IPS-15b (cell line): ENCODE results near the gene AQP12A.

Experiments
- H3K27me3 ChIP-seq: one replicate; pipeline ENCODE4 v1.6.1; 2013; ENCODE audit warnings: low read length; ENCODE audit not compliant: control insufficient read depth, insufficient read depth
- H3K36me3 ChIP-seq: one replicate; pipeline ENCODE4 v1.6.1; 2013; ENCODE audit warnings: low read length; ENCODE audit not compliant: control insufficient read depth, insufficient read depth
- H3K4me1 ChIP-seq: one replicate; pipeline ENCODE4 v1.6.1; 2013; ENCODE audit warnings: mild to moderate bottlenecking, low read length; ENCODE audit not compliant: control insufficient read depth, insufficient read depth
- H3K4me3 ChIP-seq: one replicate; pipeline ENCODE4 v1.5.1; 2013; ENCODE audit warnings: low read depth, low read length
- H3K9ac ChIP-seq: one replicate; pipeline ENCODE4 v1.6.1; 2013; ENCODE audit warnings: low read depth, mild to moderate bottlenecking, low read length
- H3K9me3 ChIP-seq: one replicate; pipeline ENCODE4 v1.6.1; 2013; ENCODE audit warnings: mild to moderate bottlenecking, low read length; ENCODE audit not compliant: control insufficient read depth, insufficient read depth

Gene AQP12A

GRCh38 chr2:240716130-240716798, 24.6 kb downstream of the AQP12A start:
- Histone ChIP-seq H3K36me3 (peaks cover 51% of the 10 kb centered on the region), H3K27me3 (no peaks in the 10 kb centered on the region), H3K4me3 (no peak overlapping the region), H3K9me3 (no peaks in the 10 kb centered on the region), H3K4me1 (no peaks in the 10 kb centered on the region), H3K9ac (no peak overlapping the region)

GRCh38 chr2:240717181-240717641, 25.5 kb downstream of the AQP12A start:
- Histone ChIP-seq H3K4me1 (no peaks in the 10 kb centered on the region), H3K4me3 (no peak overlapping the region), H3K9me3 (no peaks in the 10 kb centered on the region), H3K27me3 (no peaks in the 10 kb centered on the region), H3K9ac (no peak overlapping the region), H3K36me3 (peaks cover 61% of the 10 kb centered on the region)

- H3K27me3 ChIP-seq, result no peaks in the 10 kb centered on the region
- no peaks in the 10 kb centered on the region for H3K9me3 ChIP-seq
- H3K36me3 ChIP-seq, result peaks cover 67% of the 10 kb centered on the region
- H3K4me1 ChIP-seq, result no peaks in the 10 kb centered on the region
- no peak overlapping the region for H3K4me3 ChIP-seq
- no peak overlapping the region for H3K9ac ChIP-seq
Observed at GRCh38 chr2:240717681-240718581, 26.3 kb downstream of the AQP12A start.

- no peaks in the 10 kb centered on the region for H3K4me1 ChIP-seq
- H3K9ac ChIP-seq, result no peak overlapping the region
- H3K9me3 ChIP-seq, result no peaks in the 10 kb centered on the region
- H3K36me3 ChIP-seq, result peaks cover 78% of the 10 kb centered on the region
- H3K4me3 ChIP-seq, result no peak overlapping the region
- H3K27me3 ChIP-seq, result no peaks in the 10 kb centered on the region
Observed at GRCh38 chr2:240718896-240719490, 27.3 kb downstream of the AQP12A start.

GRCh38 chr2:240719676-240720545, 28.2 kb downstream of the AQP12A start:
- Histone ChIP-seq H3K36me3 (peaks cover 86% of the 10 kb centered on the region), H3K27me3 (no peaks in the 10 kb centered on the region), H3K4me3 (no peak overlapping the region), H3K9ac (no peak overlapping the region), H3K4me1 (no peaks in the 10 kb centered on the region), H3K9me3 (no peaks in the 10 kb centered on the region)

GRCh38 chr2:240720686-240721595, 29.3 kb downstream of the AQP12A start:
- no peaks in the 10 kb centered on the region for H3K27me3 ChIP-seq
- no peak overlapping the region for H3K9ac ChIP-seq
- H3K9me3 ChIP-seq, result no peaks in the 10 kb centered on the region
- H3K4me1 ChIP-seq, result no peaks in the 10 kb centered on the region
- H3K36me3 ChIP-seq, result peaks cover 92% of the 10 kb centered on the region
- no peak overlapping the region for H3K4me3 ChIP-seq

GRCh38 chr2:240721596-240722180, 30.0 kb downstream of the AQP12A start:
- H3K4me1 ChIP-seq, result no peaks in the 10 kb centered on the region
- H3K36me3 ChIP-seq, result peaks cover 91% of the 10 kb centered on the region
- no peaks in the 10 kb centered on the region for H3K9me3 ChIP-seq
- H3K27me3 ChIP-seq, result no peaks in the 10 kb centered on the region
- H3K9ac ChIP-seq, result no peak overlapping the region
- no peak overlapping the region for H3K4me3 ChIP-seq

GRCh38 chr2:240722376-240722775, 30.7 kb downstream of the AQP12A start:
- Histone ChIP-seq H3K27me3 (no peaks in the 10 kb centered on the region), H3K36me3 (peaks cover 91% of the 10 kb centered on the region), H3K9ac (no peak overlapping the region), H3K4me1 (no peaks in the 10 kb centered on the region), H3K4me3 (no peak overlapping the region), H3K9me3 (no peaks in the 10 kb centered on the region)

- Histone ChIP-seq H3K4me3 (no peak overlapping the region), H3K4me1 (no peaks in the 10 kb centered on the region), H3K27me3 (no peaks in the 10 kb centered on the region), H3K9ac (no peak overlapping the region), H3K9me3 (no peaks in the 10 kb centered on the region), H3K36me3 (peaks cover 89% of the 10 kb centered on the region)
Observed at GRCh38 chr2:240722796-240723735, 31.4 kb downstream of the AQP12A start.
